Esophagus mucosa (tissue), 1 donor: Measurements from ENCODE around the gene CDX1. TPM values are rescaled to one million over a fixed set of nuclear protein-coding genes. Genes with fewer than 3 reads are reported as not detected.

ENCODE experiments used
- ATAC-seq: fragments of 200-7000 bp; cut with Tn5 transposase; one replicate; pipeline ENCODE4 v1.9.1; 2020
- total RNA-seq: library from RNA; stranded (reverse); gene quantifications from one replicate; pipeline ENCODE4 v1.2.4, GENCODE V29; 2023
- donor health status: DM: yes; HTN: yes; CAD: no.

Gene CDX1
- total RNA-seq, 1 donor from 2014 or later = not detected

DNA sequence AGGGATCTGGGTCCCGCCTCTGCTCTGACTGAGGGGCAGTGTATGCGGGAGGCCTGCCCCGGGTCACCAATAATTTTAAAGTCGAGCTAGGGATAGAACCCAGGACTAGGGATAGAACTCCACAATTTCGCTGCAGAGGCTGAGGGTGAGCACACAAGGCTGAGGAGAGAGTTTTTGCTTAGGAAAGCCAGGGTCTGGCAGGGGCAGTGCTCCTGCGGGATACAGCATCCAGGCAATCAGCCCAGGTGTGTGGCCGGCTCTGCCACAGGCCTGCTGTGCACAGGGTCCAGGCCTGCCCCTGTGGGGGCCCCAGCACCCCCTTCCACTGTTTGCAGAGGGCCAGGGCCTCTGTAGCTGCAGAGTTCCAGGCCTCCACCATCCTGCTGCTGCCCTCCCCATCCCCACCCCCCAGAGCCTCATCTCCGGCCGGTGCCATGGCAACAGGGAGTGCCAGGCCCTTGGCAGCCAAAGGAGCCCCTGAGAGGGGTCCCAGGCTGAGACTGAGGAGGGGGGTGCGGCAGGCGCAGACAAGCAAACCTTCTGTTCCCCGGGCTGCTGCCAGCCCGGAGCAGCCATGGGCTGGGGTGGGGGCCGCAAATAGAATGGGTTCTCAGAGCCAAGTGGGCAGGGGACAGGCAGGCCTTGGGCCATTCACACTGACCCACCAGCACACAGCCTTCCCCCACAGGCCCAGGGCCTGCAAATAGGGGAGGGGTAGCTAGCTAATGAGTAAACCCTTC is 19.5 kb upstream of the CDX1 start:
- no peak for ATAC-seq

DNA sequence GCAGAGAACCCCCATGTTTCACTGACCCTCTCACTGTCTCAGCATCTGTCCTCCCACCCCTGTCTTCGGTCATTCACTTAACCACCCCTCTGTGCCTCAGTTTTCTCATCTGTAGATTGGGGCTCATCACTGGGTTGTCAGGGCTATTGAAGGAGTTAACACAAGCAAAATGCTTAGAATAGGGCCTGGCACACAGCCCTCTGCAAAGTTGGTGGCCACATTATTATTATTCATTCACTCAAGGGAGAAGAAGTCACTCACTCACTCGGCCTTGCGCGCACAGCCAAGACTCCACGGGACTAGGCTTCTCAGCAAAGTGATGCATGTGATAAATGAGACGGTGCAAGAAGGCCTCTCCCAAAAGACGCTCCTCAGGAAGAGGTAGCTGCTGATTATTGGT is 18.9 kb upstream of the CDX1 start:
- no peak for ATAC-seq

DNA sequence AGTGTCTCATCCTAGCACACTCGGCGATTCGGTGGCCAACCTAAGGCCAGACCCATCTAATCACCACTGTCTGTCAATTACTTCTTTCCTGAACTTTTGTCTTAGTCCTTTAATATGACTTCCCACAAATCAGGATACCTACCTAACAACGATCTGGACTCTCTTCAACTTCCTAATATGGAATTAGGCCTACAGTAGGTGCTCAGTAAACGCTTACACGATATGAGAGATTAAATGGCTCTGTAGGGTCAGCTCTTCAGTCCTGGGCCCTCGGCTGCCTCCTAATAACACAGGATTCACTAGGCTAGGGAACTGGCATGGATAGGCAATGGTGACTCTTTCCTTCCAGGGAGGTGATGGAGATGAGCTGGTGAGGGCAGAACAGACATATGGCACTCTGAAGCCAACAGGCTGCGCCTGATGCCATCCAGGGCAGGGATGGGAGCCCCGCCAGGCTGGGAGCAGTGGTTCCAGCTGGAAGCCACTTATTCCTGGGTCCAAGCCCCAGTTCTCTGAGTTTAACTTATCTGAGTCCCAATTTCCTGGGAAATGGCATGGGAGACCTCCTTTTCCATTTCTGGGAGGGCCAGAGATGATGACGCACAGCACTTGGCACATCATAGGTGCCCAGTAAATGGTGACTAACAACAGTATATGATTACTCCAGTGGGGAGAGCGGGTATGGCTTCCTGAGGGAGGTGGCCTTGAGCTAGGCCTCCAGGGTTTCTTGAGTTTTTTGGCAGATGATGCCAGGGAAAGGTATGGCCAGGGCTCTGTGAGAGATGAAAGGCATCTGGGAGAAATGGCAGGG is 18.3 kb upstream of the CDX1 start:
- no peak for ATAC-seq

DNA sequence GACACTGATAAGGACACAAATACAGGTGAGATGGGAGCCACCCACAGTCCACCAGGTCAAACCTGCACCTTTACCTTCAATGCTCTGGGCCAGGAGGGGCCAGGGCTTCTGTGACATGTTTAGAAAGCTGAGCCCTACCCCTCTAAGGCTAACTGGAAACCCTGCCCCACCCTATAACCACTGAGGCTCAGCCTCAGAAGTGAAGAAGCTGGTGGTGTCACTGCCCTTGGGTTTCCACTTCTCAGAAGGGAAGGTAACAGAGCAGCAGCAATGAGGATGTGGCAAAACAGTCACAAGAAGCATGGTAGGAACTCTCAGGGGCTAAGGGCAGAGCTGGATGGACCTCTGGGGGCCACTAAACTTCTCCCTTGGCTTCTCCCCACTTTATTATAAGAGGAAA is 17.0 kb upstream of the CDX1 start:
- no peak for ATAC-seq

DNA sequence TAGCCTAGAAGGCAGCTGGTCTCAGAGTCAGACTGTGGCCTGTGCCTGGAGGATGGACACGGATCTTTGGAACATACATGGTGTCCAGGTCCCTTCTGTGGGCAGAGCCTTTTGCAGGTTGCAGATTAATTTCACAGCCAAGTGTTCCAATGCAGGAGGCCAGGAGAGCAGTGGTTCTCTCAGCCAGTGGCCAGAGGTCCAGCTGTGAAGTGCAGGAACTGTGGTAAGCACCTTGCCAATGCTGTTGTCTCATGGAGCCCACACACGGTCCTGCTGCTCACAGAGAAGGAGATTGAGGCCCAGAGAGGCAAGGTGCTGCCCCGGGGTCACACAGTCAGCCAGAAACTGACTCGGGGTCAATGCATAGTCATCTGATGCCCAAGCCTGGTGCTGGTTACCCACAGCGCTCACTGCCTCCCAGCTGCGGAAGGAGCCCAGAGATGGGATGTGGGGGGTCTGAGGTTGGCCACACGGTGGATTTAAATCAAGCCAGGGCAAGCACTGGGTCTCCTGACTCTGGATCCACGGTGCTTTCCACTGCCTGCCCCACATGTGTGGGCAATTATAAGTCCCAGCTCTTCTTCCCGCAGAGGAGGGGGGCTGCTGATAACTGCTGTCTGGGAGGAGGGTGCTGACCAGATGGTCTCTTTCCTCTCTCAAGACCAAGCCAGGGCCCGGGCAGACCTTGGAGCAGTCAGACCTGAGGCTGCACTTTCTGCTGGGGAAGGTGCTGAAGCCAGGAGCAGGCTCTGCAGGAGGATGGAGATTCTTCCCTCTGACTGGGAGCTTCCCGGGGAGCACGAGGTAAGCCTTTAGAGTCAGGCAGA is 13.7 kb upstream of the CDX1 start:
- no peak for ATAC-seq

DNA sequence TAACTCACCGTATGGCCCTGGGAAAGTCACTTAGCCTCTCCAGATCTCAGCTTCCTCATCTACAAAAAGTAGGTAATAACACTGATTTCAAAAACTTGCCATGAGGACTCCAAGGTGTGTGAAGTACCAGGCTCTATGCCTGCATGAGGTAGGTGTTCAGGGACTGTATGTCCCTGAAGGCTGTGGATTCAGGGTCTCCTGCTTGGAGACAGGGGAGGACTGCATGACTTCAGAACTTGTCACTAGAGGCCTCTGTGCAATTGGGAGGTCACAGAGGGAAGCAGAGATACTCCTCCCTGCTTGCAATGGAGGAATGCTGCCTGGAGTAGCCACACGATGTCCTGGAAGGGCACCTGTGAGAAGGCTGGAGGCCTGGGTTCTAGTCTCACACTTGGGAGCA is 13.1 kb upstream of the CDX1 start:
- no peak for ATAC-seq

DNA sequence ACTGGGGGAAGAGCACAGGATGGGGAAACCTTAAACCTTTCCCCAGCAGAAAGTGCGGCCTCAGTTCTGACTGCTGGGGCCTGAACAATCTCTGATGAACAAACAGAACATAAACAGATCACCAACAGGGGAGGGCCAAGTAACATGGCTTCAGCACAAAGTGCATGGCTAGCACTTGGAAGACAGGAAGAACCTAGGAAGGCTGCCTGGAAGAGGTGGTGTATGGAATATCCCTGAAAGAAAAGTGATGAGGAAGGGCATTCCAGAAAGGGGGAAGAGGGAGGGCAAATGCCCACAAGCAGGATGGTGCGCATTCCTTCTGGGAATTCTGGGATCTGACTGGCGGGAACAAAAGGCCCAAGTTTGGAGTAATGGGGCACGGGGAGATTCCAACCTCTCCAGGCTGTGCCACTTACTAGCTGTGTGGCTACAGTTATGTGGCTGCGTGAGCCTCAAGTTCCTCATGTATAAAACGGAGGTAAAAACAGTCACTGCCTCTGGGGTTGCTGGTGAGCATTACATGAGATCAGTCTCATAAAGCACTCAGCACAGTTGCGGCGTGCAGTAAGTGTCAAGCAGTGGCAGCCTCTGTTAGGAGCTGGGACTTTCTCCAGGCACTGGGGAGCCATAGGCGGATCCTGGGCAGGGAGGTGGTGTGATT is 12.5 kb upstream of the CDX1 start:
- ATAC-seq = no peak

DNA sequence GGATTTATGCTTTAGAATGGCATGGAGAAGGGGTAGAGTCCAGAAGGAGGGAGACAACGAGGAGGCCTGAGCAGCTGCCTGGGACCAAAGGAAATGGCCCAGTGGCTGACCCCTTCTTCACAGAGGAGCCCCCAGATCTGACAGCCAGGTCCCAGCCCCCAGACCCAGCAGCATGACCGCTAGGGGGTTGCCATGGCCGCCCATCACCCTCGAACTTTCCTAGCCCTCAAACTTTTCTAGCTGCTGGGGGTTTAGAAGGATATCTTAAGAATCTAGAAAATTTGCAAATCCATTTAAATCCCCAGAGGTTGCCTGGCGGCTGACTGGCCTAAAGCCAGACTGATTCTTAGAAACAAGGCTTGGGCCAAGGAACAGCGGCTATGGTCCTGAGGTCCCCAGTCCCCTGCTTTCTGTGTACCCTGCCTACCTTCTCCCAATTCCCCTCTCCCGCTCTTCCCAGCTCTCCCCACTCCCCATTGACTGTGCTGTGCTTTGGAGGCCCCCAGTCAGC is 11.9 kb upstream of the CDX1 start:
- ATAC-seq = no peak

DNA sequence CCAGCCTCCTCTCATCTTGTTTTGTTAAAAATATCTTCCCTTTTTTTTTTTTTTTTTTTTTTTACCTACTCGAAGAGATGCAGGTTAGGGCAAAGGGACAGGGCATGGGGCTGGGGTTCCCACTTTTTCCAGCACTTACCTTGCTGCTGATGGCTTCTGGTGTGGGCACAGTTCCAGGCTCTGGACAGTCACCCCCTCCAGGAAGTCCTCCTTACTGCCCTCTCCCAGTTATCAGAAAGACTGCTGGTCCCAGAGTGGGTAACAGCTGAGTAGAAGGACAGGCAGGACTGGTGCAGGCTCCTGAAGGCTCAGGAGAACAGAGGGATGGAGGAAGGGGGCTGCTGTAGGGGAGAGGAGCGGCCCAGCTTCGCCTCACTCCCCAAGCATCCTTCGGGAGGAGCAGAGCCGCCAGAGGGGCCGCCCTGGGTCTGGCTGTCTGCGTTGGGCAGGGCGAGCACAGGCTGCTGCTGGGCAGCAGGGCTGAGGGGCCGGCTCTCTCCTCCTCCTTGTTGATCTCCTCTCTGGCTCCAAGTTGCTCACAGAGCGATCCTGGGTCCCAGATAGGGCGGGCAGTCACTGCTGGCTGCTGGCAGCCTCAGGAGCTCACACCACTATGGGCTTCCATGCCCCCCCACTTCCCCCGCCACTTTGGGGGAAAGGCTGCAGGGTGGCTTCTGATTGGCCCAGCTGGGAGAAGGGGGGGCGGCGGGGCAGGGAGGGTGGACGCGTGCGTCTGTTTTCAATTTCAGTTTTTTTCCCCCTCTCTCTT is 11.1 kb upstream of the CDX1 start, which contains the start of gene PDGFRB:
Gene PDGFRB, minus strand, starts transcription at position 588 of the 769 bp plus-strand sequence. CDS start 18,798 bp downstream, outside the sequence.
- ATAC-seq = peak; percentile 35

DNA sequence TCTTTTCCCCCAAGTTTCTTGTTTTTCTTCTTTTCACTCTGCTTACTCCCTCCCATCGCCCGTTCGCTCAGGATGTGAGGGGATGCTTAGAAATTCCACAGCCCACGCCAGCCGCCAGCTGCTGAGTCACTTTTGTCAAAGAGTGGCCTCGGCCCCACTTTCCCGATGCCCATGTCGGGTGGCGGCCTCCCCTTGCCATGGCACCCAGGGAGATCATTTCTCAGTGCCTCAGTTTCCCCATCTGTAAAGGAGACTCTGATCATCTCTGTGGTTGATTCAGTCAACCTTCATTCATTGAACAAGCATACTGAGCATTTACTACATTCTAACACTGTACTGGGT is 10.6 kb upstream of the CDX1 start:
- no peak for ATAC-seq

DNA sequence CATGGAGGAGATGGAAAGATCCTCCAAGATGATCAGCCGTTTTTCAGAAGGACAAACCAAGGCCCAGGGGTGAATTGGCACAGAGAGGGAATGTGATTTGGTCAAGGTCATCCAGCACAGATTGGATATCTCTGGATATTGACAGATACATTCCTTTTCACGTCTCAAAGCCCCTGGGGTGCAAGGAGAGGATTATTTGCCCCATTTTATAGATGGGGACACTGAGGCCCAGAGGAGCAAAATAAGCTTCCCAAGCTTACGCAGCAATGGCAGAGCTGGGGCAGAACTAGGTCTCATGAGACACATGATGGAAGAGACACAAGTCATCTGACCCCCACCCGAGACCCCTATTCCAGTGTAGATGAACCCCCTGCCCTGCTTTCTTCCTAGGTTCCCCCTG is 10.0 kb upstream of the CDX1 start:
- ATAC-seq = no peak

DNA sequence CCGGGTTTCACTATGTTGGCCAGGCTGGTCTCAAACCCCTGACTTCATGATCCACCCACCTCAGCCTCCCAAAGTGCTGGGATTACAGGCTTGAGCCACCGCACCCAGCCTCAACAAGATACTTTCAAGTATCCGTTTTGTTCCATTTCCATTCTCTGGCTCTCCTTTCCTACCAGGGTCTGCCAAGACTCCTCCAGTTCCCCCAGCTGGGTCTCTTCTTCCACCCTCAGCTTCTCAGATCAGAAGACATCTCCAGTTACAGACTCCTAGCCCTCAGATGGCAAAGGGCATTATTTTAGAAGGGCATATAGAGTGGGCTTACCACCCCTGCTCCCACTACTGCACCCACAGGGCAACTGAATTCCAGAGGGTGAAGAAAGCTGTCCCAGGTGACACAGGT is 9.4 kb upstream of the CDX1 start:
- no peak for ATAC-seq

DNA sequence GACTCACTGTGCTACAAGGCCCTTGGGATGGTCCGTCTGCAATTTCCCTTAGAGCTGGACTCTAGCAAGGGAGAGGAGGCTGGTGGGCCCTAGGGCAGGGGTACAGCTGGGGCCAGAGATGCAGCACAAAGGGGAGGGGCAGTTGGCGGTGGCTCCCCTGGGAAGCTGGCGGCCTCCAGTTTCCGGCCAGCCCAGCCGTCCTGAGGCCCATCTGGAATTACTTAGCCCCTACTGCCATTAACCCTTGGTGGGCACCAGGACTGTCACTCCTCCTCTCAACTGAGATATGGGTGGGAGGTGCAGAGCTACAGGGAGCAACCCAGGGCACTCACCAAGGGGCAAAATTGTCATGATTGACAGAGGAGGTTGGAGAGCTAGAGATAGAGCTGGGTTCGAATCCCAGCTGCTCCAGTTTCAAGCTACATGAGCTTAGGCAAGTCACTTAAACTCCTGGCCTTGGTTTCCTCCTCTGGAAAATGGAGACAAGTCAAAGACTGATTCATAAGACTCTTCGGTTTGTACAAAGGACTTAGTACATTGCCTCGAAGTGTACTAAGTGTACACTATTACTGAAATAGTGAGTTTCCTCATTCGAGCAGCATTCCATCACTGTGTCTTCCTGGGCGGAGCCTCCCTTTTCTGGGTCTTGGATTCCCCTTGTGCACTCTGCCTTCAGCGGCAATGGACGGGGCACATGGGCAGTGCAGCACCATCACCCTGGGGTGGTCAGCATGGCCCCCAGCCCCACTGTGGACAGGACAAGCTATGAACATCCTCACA is 8.2 kb upstream of the CDX1 start:
- no peak for ATAC-seq

DNA sequence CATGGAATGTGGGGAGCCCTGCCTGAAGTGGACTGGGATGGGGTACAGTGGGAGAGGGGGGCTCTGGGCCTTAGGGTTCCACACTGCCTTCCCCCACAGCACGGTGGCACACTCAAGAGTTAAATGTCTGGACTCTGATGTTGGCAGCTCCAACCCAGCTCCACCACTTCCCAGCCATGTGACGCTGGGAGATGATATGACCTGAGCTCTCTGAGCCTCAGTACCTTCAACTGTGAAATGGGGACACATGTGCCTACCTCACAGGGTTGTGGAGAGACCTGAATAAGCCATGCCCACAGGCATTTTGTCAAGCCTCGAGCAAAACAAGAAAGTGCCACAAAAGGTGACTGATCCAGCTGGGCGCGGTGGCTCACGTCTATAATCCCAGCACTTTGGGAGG is 7.5 kb upstream of the CDX1 start:
- no peak for ATAC-seq

DNA sequence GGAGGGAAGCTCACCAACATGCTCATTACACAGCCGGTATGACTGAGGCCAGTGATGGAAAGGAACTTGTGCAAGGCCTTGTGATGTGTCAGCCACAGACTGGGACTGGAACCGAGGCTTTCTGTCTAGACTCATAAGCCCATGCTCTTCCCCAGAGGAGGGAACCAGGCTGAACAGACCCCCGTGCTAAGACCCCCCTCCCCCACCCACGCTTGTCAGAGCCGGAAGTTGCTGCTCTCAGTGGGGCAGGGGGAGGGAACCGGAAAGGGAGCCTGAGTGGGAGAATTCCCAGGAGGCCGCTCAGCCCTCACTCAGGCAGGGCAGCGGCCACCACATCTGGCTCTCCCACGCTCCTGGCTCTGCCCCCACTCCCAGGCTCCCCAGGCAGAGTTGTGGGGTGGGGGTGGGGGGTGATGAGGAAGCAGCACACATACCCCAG is 6.8 kb upstream of the CDX1 start:
- ATAC-seq = no peak

DNA sequence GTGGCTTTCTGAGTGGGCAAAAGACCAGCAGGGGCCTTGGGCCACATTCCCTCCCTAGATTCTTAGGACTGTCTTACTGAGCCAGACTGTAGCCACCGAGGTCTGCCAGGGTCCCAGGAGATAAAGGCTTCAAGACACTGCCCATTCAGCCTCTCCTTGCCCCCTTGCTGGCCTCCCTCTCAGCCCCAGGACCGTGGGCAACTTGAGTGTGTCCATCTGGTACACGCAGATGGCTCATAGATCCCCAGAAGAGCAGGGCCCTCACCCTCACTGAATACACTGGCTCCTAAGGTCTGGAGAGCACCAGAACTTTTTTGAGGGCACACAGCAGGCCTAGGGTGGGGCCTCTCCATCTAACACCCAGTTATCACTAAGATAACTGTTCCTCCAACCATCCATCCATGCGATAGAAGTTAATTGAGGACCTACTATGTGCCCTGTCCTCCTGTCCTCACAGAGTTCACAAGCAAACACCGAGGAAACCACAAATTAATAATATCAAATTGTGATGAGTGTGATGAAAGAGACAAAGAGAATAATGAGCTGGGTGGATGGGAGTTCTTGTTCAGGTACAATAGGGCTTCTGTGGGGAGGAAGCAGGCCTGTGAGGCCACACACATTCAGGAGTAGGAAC is 6.0 kb upstream of the CDX1 start:
- no peak for ATAC-seq

DNA sequence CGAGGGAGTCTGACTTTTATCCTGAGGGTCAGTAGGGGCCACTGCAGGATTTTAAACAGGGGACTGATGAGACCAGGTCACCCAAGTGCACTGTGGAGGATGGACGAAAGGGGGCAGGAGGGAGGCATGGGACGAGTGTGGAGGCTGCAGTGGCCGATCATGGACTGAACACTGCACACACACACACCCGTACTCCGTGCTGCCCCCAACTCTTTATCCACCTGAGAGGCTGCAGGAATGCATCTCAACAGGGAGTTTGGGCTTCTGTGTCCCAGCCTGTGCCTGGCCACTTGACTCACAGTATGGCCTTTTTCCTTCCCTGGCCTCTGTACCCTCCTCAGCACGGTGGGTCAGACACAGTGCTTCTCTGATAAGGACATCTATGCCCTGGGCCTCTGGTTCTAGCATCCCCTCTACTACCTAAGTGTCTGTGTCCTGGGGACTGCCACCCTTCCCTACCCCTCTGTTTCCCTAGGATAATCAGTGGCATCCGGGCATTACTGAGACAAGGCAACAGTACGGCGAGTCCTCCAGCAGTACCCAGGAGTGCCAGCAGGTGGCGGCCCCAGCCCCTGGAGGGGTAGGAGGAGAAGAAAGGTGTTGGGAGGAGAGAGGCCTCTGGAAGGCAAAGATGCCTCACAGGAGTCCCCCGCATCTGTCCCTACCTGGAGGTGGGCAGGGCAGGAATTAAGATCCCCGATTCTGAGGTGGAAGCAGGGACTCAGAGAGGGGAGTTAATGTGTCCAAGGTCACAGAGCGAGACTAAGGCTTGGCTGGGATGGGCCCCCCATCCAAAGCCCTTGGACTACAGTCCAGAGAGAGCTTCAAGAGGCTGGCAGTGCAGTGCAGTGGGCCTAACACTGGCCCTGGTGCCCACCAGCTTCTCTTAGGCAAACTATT is 5.1 kb upstream of the CDX1 start:
- peak; percentile 89 for ATAC-seq

DNA sequence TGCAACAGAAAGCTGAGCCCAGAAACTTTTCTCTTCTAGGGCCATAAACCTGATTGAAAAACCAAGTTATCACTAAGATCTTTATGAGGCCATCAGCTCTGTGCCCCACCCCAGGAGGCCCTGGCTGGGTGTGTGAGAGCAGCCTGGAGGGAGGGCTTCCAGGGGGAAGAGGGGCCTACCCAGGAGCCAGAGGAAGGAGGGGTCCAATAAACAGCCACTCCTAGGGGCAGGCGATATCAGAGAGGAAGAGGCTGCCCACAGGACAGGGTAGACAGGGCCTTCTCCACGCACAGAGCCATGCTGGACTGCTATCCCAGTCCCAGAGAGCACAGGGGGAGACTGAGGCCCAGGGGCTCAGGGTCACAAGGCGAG is 4.5 kb upstream of the CDX1 start:
- no peak for ATAC-seq

DNA sequence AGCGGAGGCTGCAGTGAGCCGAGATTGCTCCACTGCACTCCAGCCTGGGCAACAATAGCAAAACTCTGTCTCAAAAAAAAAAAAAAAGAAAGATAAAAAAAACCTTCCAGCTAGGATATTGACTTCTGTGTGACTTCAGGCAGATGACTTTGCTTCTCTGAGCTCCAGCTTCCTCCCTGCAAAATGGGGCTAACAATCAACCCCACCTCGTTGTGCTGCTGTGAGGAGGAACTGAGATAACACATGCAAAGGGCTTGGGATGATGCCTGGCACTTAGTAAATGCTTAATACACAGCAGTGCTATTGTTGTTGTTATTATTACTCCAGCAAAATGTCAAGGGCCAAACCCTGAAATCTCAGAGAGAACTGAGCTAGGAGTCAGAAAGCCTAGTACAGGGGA is 3.5 kb upstream of the CDX1 start:
- no peak for ATAC-seq
